ENCODE measurements around the gene LRRN1. TPM values are rescaled to one million over a fixed set of nuclear protein-coding genes. Genes with fewer than 3 reads are reported as not detected.

The LRRN1 gene
- total RNA-seq, 2 donors from 2014 or later: 11.0 to 58.4 TPM

DNA sequence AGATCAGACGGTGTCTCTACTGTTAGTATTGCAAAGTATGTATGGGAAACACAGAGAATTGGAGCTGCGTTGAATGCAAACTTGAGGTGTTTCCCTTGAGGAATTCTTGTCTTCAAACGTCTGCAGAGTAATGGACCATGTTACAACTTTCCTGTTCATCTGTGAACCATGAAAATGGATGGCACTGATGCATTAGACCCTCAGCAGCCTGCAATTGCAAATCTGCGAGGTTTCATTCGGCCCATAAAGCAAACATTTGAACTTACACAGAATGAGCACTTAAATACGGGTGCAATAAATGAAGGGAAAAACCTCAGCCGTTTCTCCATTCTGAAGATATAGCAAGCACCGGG, 49.7 kb downstream of the LRRN1 start:
- Histone ChIP-seq H3K4me3 (no peak overlapping the region), H3K4me1 (replicated peaks) (no peaks in the 10 kb centered on the region), H3K36me3 (no peaks in the 10 kb centered on the region), H3K27ac (no peak overlapping the region), H3K27me3 (replicated peaks; ENCODE audit: insufficient read depth) (no peaks in the 10 kb centered on the region), H3K9me3 (no peaks in the 10 kb centered on the region)
- DNase-seq (ENCODE audit: low spot score): no peak
- intact Hi-C loops (cut with DNase I): no loop called here
- TF ChIP-seq, protein P1, sequence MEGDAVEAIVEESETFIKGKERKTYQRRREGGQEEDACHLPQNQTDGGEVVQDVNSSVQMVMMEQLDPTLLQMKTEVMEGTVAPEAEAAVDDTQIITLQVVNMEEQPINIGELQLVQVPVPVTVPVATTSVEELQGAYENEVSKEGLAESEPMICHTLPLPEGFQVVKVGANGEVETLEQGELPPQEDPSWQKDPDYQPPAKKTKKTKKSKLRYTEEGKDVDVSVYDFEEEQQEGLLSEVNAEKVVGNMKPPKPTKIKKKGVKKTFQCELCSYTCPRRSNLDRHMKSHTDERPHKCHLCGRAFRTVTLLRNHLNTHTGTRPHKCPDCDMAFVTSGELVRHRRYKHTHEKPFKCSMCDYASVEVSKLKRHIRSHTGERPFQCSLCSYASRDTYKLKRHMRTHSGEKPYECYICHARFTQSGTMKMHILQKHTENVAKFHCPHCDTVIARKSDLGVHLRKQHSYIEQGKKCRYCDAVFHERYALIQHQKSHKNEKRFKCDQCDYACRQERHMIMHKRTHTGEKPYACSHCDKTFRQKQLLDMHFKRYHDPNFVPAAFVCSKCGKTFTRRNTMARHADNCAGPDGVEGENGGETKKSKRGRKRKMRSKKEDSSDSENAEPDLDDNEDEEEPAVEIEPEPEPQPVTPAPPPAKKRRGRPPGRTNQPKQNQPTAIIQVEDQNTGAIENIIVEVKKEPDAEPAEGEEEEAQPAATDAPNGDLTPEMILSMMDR (IDR thresholded peaks at IDR 0.05): no peak
- TF ChIP-seq POLR2AphosphoS5 (IDR thresholded peaks at IDR 0.05) (no peak), POLR2A (IDR thresholded peaks at IDR 0.05) (no peak)
- 66% methylated on average over 8 of the region's 8 CpGs for WGBS

DNA sequence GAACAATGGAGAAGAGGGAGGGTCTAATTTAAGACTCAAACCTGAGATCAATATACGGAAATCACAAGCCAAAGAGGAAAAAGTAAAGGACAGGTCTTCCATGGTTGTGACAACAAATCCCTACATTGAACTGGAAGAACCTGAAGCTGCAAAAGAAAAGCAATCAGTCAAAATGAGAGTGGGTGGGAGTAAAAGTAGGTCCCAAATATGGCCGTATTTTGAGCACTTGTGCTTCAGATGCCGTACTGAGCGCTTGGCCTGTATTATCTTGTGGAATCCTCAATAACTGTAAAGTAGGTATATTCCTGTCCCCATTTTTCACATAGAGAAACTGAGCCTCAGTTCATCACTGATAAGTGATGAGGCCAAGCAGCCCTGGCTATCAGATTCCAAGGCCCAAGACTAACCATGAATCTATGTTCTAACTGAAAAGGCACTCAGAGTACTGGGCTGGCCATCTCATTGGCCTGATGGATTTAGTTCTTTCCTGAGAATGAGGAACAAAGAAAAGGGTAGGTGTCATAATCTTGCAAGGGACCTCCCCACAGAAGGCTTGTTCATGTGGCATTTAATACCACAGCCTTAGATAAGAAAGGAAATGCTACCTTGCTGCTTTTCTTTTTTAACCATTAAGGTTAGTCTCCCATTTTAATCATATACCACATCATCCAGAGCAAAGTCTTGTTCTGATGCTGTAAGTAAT, 52.5 kb downstream of the LRRN1 start:
- Histone ChIP-seq H3K36me3 (no peaks in the 10 kb centered on the region), H3K4me1 (replicated peaks) (no peaks in the 10 kb centered on the region), H3K4me3 (no peak overlapping the region), H3K9me3 (no peaks in the 10 kb centered on the region), H3K27ac (no peak overlapping the region), H3K27me3 (replicated peaks; ENCODE audit: insufficient read depth) (no peaks in the 10 kb centered on the region)
- intact Hi-C loops (cut with DNase I): no loop called here
- TF ChIP-seq POLR2A (IDR thresholded peaks at IDR 0.05) (no peak), POLR2AphosphoS5 (IDR thresholded peaks at IDR 0.05) (no peak)
- TF ChIP-seq, protein P1 (IDR thresholded peaks at IDR 0.05): no peak
- 95% methylated on average over 4 of the region's 4 CpGs for WGBS
- DNase-seq (ENCODE audit: low spot score): no peak

DNA sequence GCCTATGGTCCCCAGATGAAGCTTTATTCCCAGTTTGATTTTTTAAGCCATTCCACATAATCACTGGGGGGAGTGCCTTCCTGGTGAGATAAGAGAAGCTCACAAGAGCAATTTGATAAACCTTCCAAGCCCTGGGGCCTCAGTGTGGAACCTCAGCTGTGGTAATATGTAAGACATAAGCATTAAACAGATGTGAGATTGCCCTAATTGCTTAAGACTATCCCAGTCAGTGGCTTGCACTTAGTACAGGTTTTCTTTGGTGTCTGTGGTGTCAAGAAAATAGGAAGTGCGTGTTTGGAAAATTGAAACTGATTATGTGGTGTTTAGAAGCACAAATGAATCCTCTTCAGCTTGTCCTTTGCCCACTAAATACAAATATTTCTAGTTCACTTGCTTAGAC, 54.3 kb downstream of the LRRN1 start:
- H3K4me1 ChIP-seq (replicated peaks): no peaks in the 10 kb centered on the region
- H3K27ac ChIP-seq: no peak overlapping the region
- 91% methylated on average over 1 of the region's 1 CpG for WGBS
- H3K9me3 ChIP-seq: no peaks in the 10 kb centered on the region
- DNase-seq (ENCODE audit: low spot score): no peak
- no peak overlapping the region for H3K4me3 ChIP-seq
- H3K27me3 ChIP-seq (replicated peaks; ENCODE audit: insufficient read depth): no peaks in the 10 kb centered on the region
- no peaks in the 10 kb centered on the region for H3K36me3 ChIP-seq
- TF ChIP-seq POLR2AphosphoS5 (IDR thresholded peaks at IDR 0.05): no peak
- TF ChIP-seq POLR2A (IDR thresholded peaks at IDR 0.05): no peak
- TF ChIP-seq, protein P1 (IDR thresholded peaks at IDR 0.05): no peak
- intact Hi-C loops (cut with DNase I): no loop called here

DNA sequence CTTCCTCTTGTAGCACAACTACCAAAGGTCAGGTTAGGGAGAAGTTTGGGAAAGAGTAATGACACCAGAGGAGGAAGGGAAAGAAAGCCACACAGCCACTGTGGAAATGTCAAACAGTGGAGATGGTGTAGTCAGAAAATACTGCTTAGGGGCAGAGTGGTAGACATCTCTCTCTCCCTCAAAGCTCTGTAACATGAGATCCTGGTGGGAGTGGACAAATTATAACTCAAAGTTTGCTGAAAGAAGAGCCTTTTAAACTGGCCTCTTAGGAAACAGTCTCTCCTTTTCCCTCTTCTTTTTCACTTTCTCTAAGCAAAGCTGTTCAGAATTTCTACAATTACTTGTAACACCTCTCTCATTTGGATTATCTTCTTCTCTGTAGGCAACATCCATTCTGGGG, 55.8 kb downstream of the LRRN1 start:
- Histone ChIP-seq H3K9me3 (no peaks in the 10 kb centered on the region), H3K27ac (no peak overlapping the region), H3K4me3 (no peak overlapping the region), H3K27me3 (replicated peaks; ENCODE audit: insufficient read depth) (no peaks in the 10 kb centered on the region), H3K4me1 (replicated peaks) (no peaks in the 10 kb centered on the region), H3K36me3 (no peaks in the 10 kb centered on the region)
- intact Hi-C loops (cut with DNase I): no loop called here
- TF ChIP-seq, protein P1 (IDR thresholded peaks at IDR 0.05): no peak
- TF ChIP-seq POLR2AphosphoS5 (IDR thresholded peaks at IDR 0.05) (no peak), POLR2A (IDR thresholded peaks at IDR 0.05) (no peak)
- no peak for DNase-seq (ENCODE audit: low spot score)

DNA sequence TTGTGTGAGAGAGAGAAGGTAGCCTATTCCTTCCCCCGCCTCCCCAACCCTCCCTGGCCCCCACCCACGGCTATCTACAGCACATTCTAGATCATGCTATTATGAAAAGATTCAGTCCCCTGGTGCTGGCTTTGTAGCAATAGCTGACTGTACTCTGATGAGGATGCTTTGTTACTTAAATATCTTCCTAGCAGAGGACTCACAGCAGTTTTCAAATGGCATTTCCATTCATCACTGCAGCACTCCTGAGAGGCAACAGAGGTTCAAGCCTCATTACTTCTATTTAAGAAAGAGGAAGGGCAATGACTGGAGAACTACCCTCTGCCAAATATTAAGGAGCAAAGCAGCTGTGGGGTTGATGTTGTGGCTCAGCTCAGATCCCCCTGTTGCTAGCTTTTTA, 61.0 kb downstream of the LRRN1 start:
- DNase-seq (ENCODE audit: low spot score): no peak
- Histone ChIP-seq H3K4me1 (replicated peaks) (no peaks in the 10 kb centered on the region), H3K27ac (no peak overlapping the region), H3K27me3 (replicated peaks; ENCODE audit: insufficient read depth) (no peaks in the 10 kb centered on the region), H3K36me3 (no peaks in the 10 kb centered on the region), H3K9me3 (no peaks in the 10 kb centered on the region), H3K4me3 (no peak overlapping the region)
- TF ChIP-seq, protein P1 (IDR thresholded peaks at IDR 0.05): no peak
- no peak for TF ChIP-seq POLR2A (IDR thresholded peaks at IDR 0.05)
- no peak for TF ChIP-seq POLR2AphosphoS5 (IDR thresholded peaks at IDR 0.05)
- intact Hi-C loops (cut with DNase I): no loop called here
- 60% methylated on average over 2 of the region's 2 CpGs for WGBS
